PC-9 (cell line): ENCODE results near the gene MCF2L. TPM values are rescaled to one million over a fixed set of nuclear protein-coding genes. Genes with fewer than 3 reads are reported as not detected.
"Not testable (repeated sequence)": the region's sequence is repeated elsewhere in the genome, so short reads cannot be mapped to it uniquely, and the experiment has no call there.

ENCODE experiments used
- BruUV-seq: library from RNA; stranded (reverse); fragments of 400-500 nt; replicated peaks from 2 replicates; lab custom pipeline; 2021; lab: Mats Ljungman, UMichigan
- CTCF ChIA-PET: fragments of 300-600 bp; sonication (Branson Sonifier 250); formaldehyde crosslinking; loops from one replicate; lab custom pipeline; 2022; ENCODE audit warnings: antibody characterized with exemption; lab: Charles Lee
- POLR2A ChIA-PET: fragments of 300-600 bp; sonication (Branson Sonifier 250); formaldehyde crosslinking; loops from one replicate; lab custom pipeline; 2022; ENCODE audit warnings: antibody characterized with exemption; ENCODE audit not compliant: unreplicated experiment; lab: Charles Lee
- DNase-seq, 2 experiments: peaks; one replicate each; pipeline versions ENCODE4 v3.0.0 to v3.0.0-alpha.2; 2015 to 2022; ENCODE audit warnings: mixed read lengths in 1 of 2
- H2AFZ ChIP-seq: fragments of 200-600 bp; sonication (generic); 2 replicates; pipeline ENCODE4 v1.8.1; 2017; ENCODE audit warnings: antibody characterized with exemption
- H3F3A ChIP-seq: fragments of 200-600 bp; sonication (generic); 2 replicates; pipeline ENCODE4 v1.8.1; 2017; ENCODE audit warnings: antibody characterized with exemption, mild to moderate bottlenecking, low read depth; ENCODE audit not compliant: insufficient read depth
- H3K27ac ChIP-seq: fragments of 200-600 bp; sonication (generic); 2 replicates; pipeline ENCODE4 v1.6.1; 2016; ENCODE audit warnings: mixed run types
- H3K27me3 ChIP-seq: fragments of 200-600 bp; sonication (generic); 2 replicates; pipeline ENCODE4 v1.6.1; 2016; ENCODE audit warnings: low read depth, mixed run types; ENCODE audit not compliant: insufficient read depth
- H3K36me3 ChIP-seq: fragments of 200-600 bp; sonication (generic); 2 replicates; pipeline ENCODE4 v1.6.1; 2016; ENCODE audit warnings: low read depth, mixed run types
- H3K4me1 ChIP-seq: fragments of 200-600 bp; sonication (generic); replicated peaks from 2 replicates; pipeline ENCODE4 v1.6.1; 2016; ENCODE audit warnings: mixed run types; ENCODE audit not compliant: insufficient read depth
- H3K4me2 ChIP-seq: fragments of 200-600 bp; sonication (generic); 2 replicates; pipeline ENCODE4 v1.6.1; 2017; ENCODE audit warnings: mixed run types
- H3K4me3 ChIP-seq: fragments of 200-600 bp; sonication (generic); 2 replicates; pipeline ENCODE4 v1.6.1; 2016; ENCODE audit warnings: mixed run types
- H3K79me2 ChIP-seq: fragments of 200-600 bp; sonication (generic); 2 replicates; pipeline ENCODE4 v1.6.1; 2017; ENCODE audit warnings: low read depth, mixed run types
- H3K9me2 ChIP-seq: fragments of 200-600 bp; sonication (generic); 2 replicates; pipeline ENCODE4 v1.8.1; 2017; ENCODE audit warnings: mild to moderate bottlenecking; ENCODE audit not compliant: insufficient read depth
- H3K9me3 ChIP-seq: fragments of 200-600 bp; sonication (generic); 2 replicates; pipeline ENCODE4 v1.8.1; 2016; ENCODE audit warnings: low read depth; ENCODE audit not compliant: insufficient read depth
- H4K20me1 ChIP-seq: fragments of 200-600 bp; sonication (generic); 2 replicates; pipeline ENCODE4 v1.8.1; 2017; ENCODE audit not compliant: insufficient read depth
- CTCF ChIP-seq: fragments of 200-600 bp; sonication (generic); conservative IDR thresholded peaks from 2 replicates; pipeline ENCODE4 v1.6.1; 2017; ENCODE audit warnings: mixed run types, antibody characterized with exemption, mild to moderate bottlenecking, moderate library complexity
- EZH2 ChIP-seq: fragments of 200-600 bp; sonication (generic); IDR thresholded peaks from 2 replicates; pipeline ENCODE4 v1.8.0; 2017; ENCODE audit warnings: antibody characterized with exemption, low read depth
- intact Hi-C: fragments of 100-400 bp; cut with micrococcal nuclease; formaldehyde crosslinking; loops from one replicate; pipeline ENCODE4 v1.10.0; 2022; ENCODE audit not compliant: unreplicated experiment
- total RNA-seq: library from RNA; stranded (reverse); gene quantifications from 2 replicates; pipeline ENCODE4 v1.2.3, GENCODE V29; 2021

The MCF2L gene
- total RNA-seq, 1 experiment from 2014 or later: 28.2 TPM

- ChIA-PET POLR2A (no interaction called here), CTCF (no interaction called here)
- no peak overlapping the region for H2AFZ ChIP-seq
- no peak overlapping the region for H3K4me2 ChIP-seq
- no peaks in the 10 kb centered on the region for H3K79me2 ChIP-seq
- no peak overlapping the region for H3K4me3 ChIP-seq
- no peaks in the 10 kb centered on the region for H3F3A ChIP-seq
- BruUV-seq: no TSS peak
- H3K27me3 ChIP-seq: 0 out of 2 replicates have a peak, but pooled peaks cover 3% of the 10 kb centered on the region
- H3K27ac ChIP-seq: no peak overlapping the region
- H3K9me3 ChIP-seq: no peaks in the 10 kb centered on the region
- no peaks in the 10 kb centered on the region for H4K20me1 ChIP-seq
- no peaks in the 10 kb centered on the region for H3K9me2 ChIP-seq
- no peaks in the 10 kb centered on the region for H3K36me3 ChIP-seq
- intact Hi-C loops: loop anchor here (5.0 kb wide), 2 partner anchors 266 to 506 kb away; partner anchors contain the start of genes CUL4A and PCID2
- TF ChIP-seq EZH2 (no peak), CTCF (no peak)
- no peak for DNase-seq
- H3K4me1 ChIP-seq: 0 out of 2 replicates have a peak, but pooled peaks cover 3% of the 10 kb centered on the region
These were observed 27.7 kb upstream of the MCF2L start for GRCh38 chr13:112941349-112941748.

- H3F3A ChIP-seq, H3K4me3 ChIP-seq, H3K27ac ChIP-seq, H4K20me1 ChIP-seq, H2AFZ ChIP-seq, H3K4me1 ChIP-seq, H3K27me3 ChIP-seq, POLR2A ChIA-PET, H3K9me2 ChIP-seq, CTCF ChIA-PET, H3K4me2 ChIP-seq, BruUV-seq, H3K9me3 ChIP-seq, H3K36me3 ChIP-seq, H3K79me2 ChIP-seq: not testable (repeated sequence)
- intact Hi-C loops: loop anchor here (1.0 to 5.0 kb wide), 3 partner anchors 88 to 506 kb away; partner anchors contain the start of genes CUL4A and PCID2
- TF ChIP-seq CTCF: peak; percentile 54
- DNase-seq: peak in 1 of 2 experiments; percentile 28
These were observed 27.2 kb upstream of the MCF2L start for GRCh38 chr13:112941765-112942164.

GRCh38 chr13:112942689-112943308 is 26.2 kb upstream of the MCF2L start:
- no peaks in the 10 kb centered on the region for H4K20me1 ChIP-seq
- no peaks in the 10 kb centered on the region for H3K9me3 ChIP-seq
- H3K4me3 ChIP-seq: peak overlapping the region; percentile 68; the same call in 1 of the 2 replicates
- H2AFZ ChIP-seq: peak overlapping the region; percentile 98; the same call in 1 of the 2 replicates
- ChIA-PET POLR2A (interaction anchor here (0.6 kb wide), 1 partner anchor 451 kb away, joined by 3 read pairs; no protein-coding TSS in a partner anchor), CTCF (interaction anchor here (0.6 to 1.4 kb wide), 5 partner anchors 27 to 174 kb away, joined by 3 to 5 read pairs (median 4); no protein-coding TSS in a partner anchor)
- H3K27me3 ChIP-seq: no peaks in the 10 kb centered on the region
- no TSS peak for BruUV-seq
- H3K4me2 ChIP-seq: peak overlapping the region; percentile 92
- no peaks in the 10 kb centered on the region for H3K36me3 ChIP-seq
- TF ChIP-seq EZH2 (no peak), CTCF (peak; percentile 98)
- no peaks in the 10 kb centered on the region for H3K9me2 ChIP-seq
- H3K79me2 ChIP-seq: no peaks in the 10 kb centered on the region
- 0 out of 2 replicates have a peak, but pooled peaks cover 3% of the 10 kb centered on the region for H3F3A ChIP-seq
- peak; percentile 91 to 93 for DNase-seq
- 0 out of 2 replicates have a peak, but pooled peaks cover 3% of the 10 kb centered on the region for H3K4me1 ChIP-seq
- intact Hi-C loops: loop anchor here (1.0 to 5.0 kb wide), 4 partner anchors 60 to 505 kb away; partner anchors contain the start of genes CUL4A and PCID2
- no peak overlapping the region for H3K27ac ChIP-seq
